Caco-2 (cell line): ENCODE data around the gene SLC30A10. TPM values are rescaled to one million over a fixed set of nuclear protein-coding genes. Genes with fewer than 3 reads are reported as not detected.

Source experiments
- Bru-seq: library from RNA; stranded (reverse); fragments of 400-500 nt; gene quantifications from one replicate; lab custom pipeline; 2021; lab: Mats Ljungman, UMichigan
- BruChase-seq, 2 experiments: library from RNA; stranded (reverse); fragments of 400-500 nt; gene quantifications; one replicate each; lab custom pipeline; 2021; lab: Mats Ljungman, UMichigan
- BruUV-seq: library from RNA; stranded (reverse); fragments of 400-500 nt; replicated peaks from 2 replicates; lab custom pipeline; 2021; lab: Mats Ljungman, UMichigan
- CTCF ChIA-PET: fragments of 300-600 bp; sonication (Branson Sonifier 250); formaldehyde crosslinking; loops from one replicate; lab custom pipeline; 2022; ENCODE audit warnings: antibody characterized with exemption; lab: Charles Lee
- POLR2A ChIA-PET: fragments of 300-600 bp; sonication (Branson Sonifier 250); formaldehyde crosslinking; loops from one replicate; lab custom pipeline; 2022; ENCODE audit warnings: antibody characterized with exemption; lab: Charles Lee
- DNase-seq, 2 experiments: peaks; one replicate each; pipeline versions ENCODE4 v3.0.0 to v3.0.0-alpha.2; 2020 to 2022
- H3K27me3 ChIP-seq: replicated peaks from 2 replicates; pipeline ENCODE4 v1.6.0; 2011; ENCODE audit warnings: low read length; ENCODE audit not compliant: control insufficient read depth, insufficient read depth
- H3K36me3 ChIP-seq: 2 replicates; pipeline ENCODE4 v1.5.1; 2011; ENCODE audit warnings: low read length; ENCODE audit not compliant: control insufficient read depth, insufficient read depth
- H3K4me1 ChIP-seq: fragments of 250-450 bp; sonication (Bioruptor Pico); 2 replicates; pipeline ENCODE4 v1.5.1; 2020; ENCODE audit warnings: mild to moderate bottlenecking
- H3K4me3 ChIP-seq: 2 replicates; pipeline ENCODE4 v1.5.1; 2011; ENCODE audit warnings: low read depth, mild to moderate bottlenecking, control low read depth, low read length
- H3K9me3 ChIP-seq: fragments of 250-450 bp; sonication (Bioruptor Pico); 2 replicates; pipeline ENCODE4 v1.5.1; 2020; ENCODE audit warnings: mild to moderate bottlenecking, moderate library complexity
- H3K27ac Mint-ChIP-seq: one replicate; pipeline ENCODE4 v1.8.0; 2022; ENCODE audit warnings: mixed read lengths; ENCODE audit not compliant: unreplicated experiment
- H3K27me3 Mint-ChIP-seq: one replicate; pipeline ENCODE4 v1.8.0; 2022; ENCODE audit warnings: mixed read lengths; ENCODE audit not compliant: insufficient read depth, unreplicated experiment
- H3K36me3 Mint-ChIP-seq: one replicate; pipeline ENCODE4 v1.8.0; 2022; ENCODE audit warnings: mild to moderate bottlenecking, mixed read lengths; ENCODE audit not compliant: insufficient read depth, unreplicated experiment
- H3K4me1 Mint-ChIP-seq: one replicate; pipeline ENCODE4 v1.8.0; 2022; ENCODE audit warnings: low read depth, mixed read lengths; ENCODE audit not compliant: unreplicated experiment
- H3K4me3 Mint-ChIP-seq: one replicate; pipeline ENCODE4 v1.8.0; 2022; ENCODE audit warnings: mild to moderate bottlenecking, moderate library complexity, mixed read lengths; ENCODE audit not compliant: unreplicated experiment
- H3K9me3 Mint-ChIP-seq: one replicate; pipeline ENCODE4 v1.8.0; 2022; ENCODE audit warnings: mixed read lengths; ENCODE audit not compliant: unreplicated experiment
- CTCF ChIP-seq, 2 experiments: fragments of 200-600 bp in 1 of 2; IDR thresholded peaks; 1 replicate in 1 of 2; 2 replicates in 1 of 2; pipeline versions ENCODE4 v1.5.1 to v1.8.0; 2011 to 2022; ENCODE audit warnings: antibody characterized with exemption in 1 of 2, control low read depth in 1 of 2, inconsistent platforms in 1 of 2, low read depth in 1 of 2, low read length in 1 of 2, mild to moderate bottlenecking in 1 of 2, moderate library complexity in 1 of 2; ENCODE audit not compliant: insufficient read depth in 1 of 2, severe bottlenecking in 1 of 2, unreplicated experiment in 1 of 2
- intact Hi-C: fragments of 100-400 bp; cut with micrococcal nuclease; formaldehyde crosslinking; loops from one replicate; pipeline ENCODE4 v1.10.0; 2022; ENCODE audit not compliant: unreplicated experiment
- long read RNA-seq: library from polyadenylated mRNA; stranded (forward); transcript quantifications from one replicate; pipeline ENCODE4 v2.0.0, GENCODE V29; 2022
- total RNA-seq: library from RNA; stranded (reverse); gene quantifications from 2 replicates; pipeline ENCODE4 v1.2.3, GENCODE V29; 2022

SLC30A10 gene
- total RNA-seq (0.39 and 0.65 TPM in 2 replicates), Bru-seq, nascent RNA (percentile 33 among the genes with signal in this experiment), BruChase-seq, experiment 1, labeled RNA remaining after a 2-hour chase (percentile 31 among the genes with signal in this experiment), BruChase-seq, experiment 2, labeled RNA remaining after a 6-hour chase (percentile 27 among the genes with signal in this experiment)
- long read RNA-seq, partial matches to known transcripts = 0 of 3 reads
- long read RNA-seq, other reads (novel, unspliced or antisense) = 1 of 3 reads

DNA sequence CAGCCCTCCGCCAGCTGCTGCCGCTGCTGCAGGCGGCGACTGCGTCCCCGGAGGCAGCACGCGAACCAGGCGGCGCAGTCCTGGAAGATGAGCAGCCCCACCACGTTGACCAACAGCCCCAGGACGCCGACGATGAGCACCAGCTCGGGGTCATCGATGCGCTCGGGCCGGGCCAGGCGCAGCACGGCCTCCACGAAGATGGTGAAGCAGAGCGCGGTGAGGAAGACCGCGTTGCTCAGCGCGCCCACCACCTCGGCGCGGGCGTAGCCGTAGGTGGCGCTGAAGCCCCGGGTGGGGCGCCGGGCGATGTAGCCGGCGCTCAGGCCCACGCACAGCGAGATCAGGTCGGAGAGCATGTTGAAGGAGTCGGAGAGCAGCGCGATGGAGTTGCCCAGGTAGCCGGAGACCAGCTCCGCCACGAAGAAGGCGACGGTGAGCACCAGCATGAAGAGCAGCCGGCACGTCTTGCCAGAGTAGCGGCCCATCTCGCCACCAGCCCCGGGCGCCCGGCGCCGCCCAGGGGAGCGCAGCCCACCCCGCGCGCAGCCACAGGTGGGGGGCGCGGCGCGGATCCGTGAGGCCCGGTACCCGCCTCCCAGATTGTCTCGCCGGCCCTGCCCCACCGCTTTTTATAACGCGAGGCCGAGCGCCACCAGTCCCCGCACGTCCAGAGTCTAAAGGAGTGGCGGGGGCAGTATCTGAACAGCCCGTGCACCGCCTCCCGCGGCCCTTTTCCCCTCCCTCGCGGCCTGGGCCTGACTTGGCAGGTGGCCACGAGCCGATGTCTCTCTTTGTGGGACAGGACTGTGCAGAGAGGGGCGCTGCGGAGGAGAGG, at the start of gene SLC30A10:
TSS of gene SLC30A10 (minus strand) at position 602 of the 835 bp plus-strand sequence. CDS start at position 485, 117 bp downstream.
- Histone ChIP-seq H3K27me3 (no peaks in the 10 kb centered on the region; the same call in 1 of the 2 replicates), H3K36me3 (no peaks in the 10 kb centered on the region), H3K9me3 (no peaks in the 10 kb centered on the region), H3K4me1 (peaks cover 9% of the 10 kb centered on the region; the same call in 1 of the 2 replicates), H3K4me3 (peak within 1 kb of the TSS; percentile 60)
- peak within 1 kb of the TSS; percentile 74 for H3K4me3 Mint-ChIP-seq
- no peaks in the 10 kb centered on the region for H3K9me3 Mint-ChIP-seq
- DNase-seq = peak; percentile 32 to 38
- no peaks in the 10 kb centered on the region for H3K36me3 Mint-ChIP-seq
- ChIA-PET POLR2A (no interaction called here), CTCF (no interaction called here)
- intact Hi-C loops = loop anchor here (1.0 kb wide), 1 partner anchor 26 kb away; no protein-coding TSS in a partner anchor
- peaks cover 8% of the 10 kb centered on the region for H3K4me1 Mint-ChIP-seq
- TF ChIP-seq CTCF (IDR thresholded peaks at IDR 0.05; ENCODE audit: insufficient read depth in 1 of 2, low read depth in 1 of 2, low read length in 1 of 2, severe bottlenecking in 1 of 2, unreplicated experiment in 1 of 2) = peak in 1 of 2 experiments; percentile 24
- peaks cover 8% of the 10 kb centered on the region for H3K27me3 Mint-ChIP-seq
- no peak within 1 kb of the TSS for H3K27ac Mint-ChIP-seq
- no TSS peak for BruUV-seq

GRCh38 chr1:219973213-219973612, 44.9 kb upstream of the SLC30A10 start:
- Mint-ChIP-seq H3K4me1 (no peaks in the 10 kb centered on the region), H3K27me3 (no peaks in the 10 kb centered on the region), H3K36me3 (peaks cover 71% of the 10 kb centered on the region), H3K4me3 (no peak overlapping the region), H3K9me3 (no peaks in the 10 kb centered on the region), H3K27ac (no peak overlapping the region)
- H3K4me1 ChIP-seq = no peaks in the 10 kb centered on the region
- POLR2A ChIA-PET = interaction anchor here (0.6 kb wide), 1 partner anchor 299 kb away, joined by 4 read pairs; the partner anchor contains the start of gene RAB3GAP2
- no peak for DNase-seq
- no peaks in the 10 kb centered on the region for H3K27me3 ChIP-seq
- no peak for TF ChIP-seq CTCF (IDR thresholded peaks at IDR 0.05; ENCODE audit: insufficient read depth in 1 of 2, low read depth in 1 of 2, low read length in 1 of 2, severe bottlenecking in 1 of 2, unreplicated experiment in 1 of 2)
- no peaks in the 10 kb centered on the region for H3K9me3 ChIP-seq
- no TSS peak for BruUV-seq
- intact Hi-C loops = loop anchor here (2.0 kb wide), 1 partner anchor 136 kb away; no protein-coding TSS in a partner anchor
- no peak overlapping the region for H3K4me3 ChIP-seq
- CTCF ChIA-PET = no interaction called here
- H3K36me3 ChIP-seq = no peaks in the 10 kb centered on the region

- Mint-ChIP-seq H3K27ac (no peak overlapping the region), H3K4me1 (no peaks in the 10 kb centered on the region), H3K9me3 (no peaks in the 10 kb centered on the region), H3K36me3 (peaks cover 42% of the 10 kb centered on the region), H3K27me3 (no peaks in the 10 kb centered on the region), H3K4me3 (no peak overlapping the region)
- Histone ChIP-seq H3K4me3 (no peak overlapping the region), H3K36me3 (peaks cover 1% of the 10 kb centered on the region; the same call in 1 of the 2 replicates), H3K4me1 (peaks cover 8% of the 10 kb centered on the region), H3K9me3 (no peaks in the 10 kb centered on the region), H3K27me3 (no peaks in the 10 kb centered on the region)
- POLR2A ChIA-PET = no interaction called here
- TF ChIP-seq CTCF (IDR thresholded peaks at IDR 0.05; ENCODE audit: insufficient read depth in 1 of 2, low read depth in 1 of 2, low read length in 1 of 2, severe bottlenecking in 1 of 2, unreplicated experiment in 1 of 2) = no peak
- DNase-seq = no peak
- CTCF ChIA-PET = no interaction called here
- intact Hi-C loops = loop anchor here (2.0 kb wide), 1 partner anchor 91 kb away; no protein-coding TSS in a partner anchor
- BruUV-seq = no TSS peak
Measured at GRCh38 chr1:219967361-219967760, 39.0 kb upstream of the SLC30A10 start.
